A375 (cell line): Measurements from ENCODE around the gene PAGE2B. TPM values are rescaled to one million over a fixed set of nuclear protein-coding genes. Genes with fewer than 3 reads are reported as not detected.

Source experiments
- total RNA-seq: library from RNA; depleted of rRNA; stranded (reverse); fragments of >200 nt; shearing (Covaris generic); gene quantifications from 2 replicates; pipeline ENCODE4 v1.2.3, GENCODE V29; 2014; rRNA removed

Gene PAGE2B
- total RNA-seq: 0.45 TPM in 1 of 2 replicates, not detected in the other

GRCh38 chrX:55074851-55075467, at the start of gene PAGE2B:
Gene PAGE2B, plus strand, starts transcription at chrX:55075030. Its CDS starts 1,012 bp downstream, at chrX:55076042.

DNA sequence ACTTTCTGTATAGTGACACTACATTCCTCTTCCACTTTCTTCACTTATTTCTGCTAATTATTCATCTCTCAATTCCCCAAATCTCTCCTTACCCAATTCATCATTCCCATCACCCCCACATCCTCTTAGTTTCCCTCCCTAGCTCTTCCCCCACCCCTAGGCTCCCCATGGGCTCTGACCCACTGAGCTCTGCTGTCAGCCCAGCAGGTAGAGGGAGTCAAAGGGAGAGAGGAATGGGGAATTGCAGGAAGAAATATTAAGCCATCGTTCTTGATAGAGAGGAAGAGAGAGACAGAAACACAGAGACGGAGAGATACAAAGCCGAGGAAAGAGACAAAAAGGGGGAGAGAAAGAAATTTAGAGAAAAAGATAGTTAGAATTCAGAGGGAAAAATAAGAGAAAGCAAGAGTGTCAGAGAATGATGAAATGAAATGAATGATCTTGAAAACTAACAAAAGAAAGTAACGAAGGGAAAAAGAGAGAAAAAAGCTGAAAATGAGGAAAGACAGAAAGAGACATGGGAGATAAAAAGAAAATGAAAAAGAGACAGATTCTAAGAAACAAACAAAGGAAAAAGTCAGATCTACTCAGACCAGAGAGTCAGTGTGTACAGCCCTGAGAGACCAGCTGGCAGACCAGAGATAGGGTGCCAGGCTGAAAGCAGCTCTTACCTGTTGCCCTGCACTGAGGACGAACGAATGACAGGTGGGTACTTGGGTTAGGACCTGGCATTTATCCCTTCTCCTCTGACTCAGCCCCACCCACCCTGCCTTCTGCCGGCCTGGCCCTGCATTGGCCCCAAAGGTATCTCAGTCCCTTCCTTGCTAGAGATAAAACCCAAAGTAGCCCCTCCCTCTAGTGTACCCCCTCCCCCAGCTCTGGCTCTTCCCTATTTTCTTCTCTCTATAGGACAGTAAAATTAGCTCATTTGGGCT, 44.3 kb upstream of the PAGE2B start, which contains the start of gene ALAS2:
ALAS2 (minus strand) TSS at position 707 of the 935 bp plus-strand sequence. CDS start 4,977 bp downstream, outside the sequence.

DNA sequence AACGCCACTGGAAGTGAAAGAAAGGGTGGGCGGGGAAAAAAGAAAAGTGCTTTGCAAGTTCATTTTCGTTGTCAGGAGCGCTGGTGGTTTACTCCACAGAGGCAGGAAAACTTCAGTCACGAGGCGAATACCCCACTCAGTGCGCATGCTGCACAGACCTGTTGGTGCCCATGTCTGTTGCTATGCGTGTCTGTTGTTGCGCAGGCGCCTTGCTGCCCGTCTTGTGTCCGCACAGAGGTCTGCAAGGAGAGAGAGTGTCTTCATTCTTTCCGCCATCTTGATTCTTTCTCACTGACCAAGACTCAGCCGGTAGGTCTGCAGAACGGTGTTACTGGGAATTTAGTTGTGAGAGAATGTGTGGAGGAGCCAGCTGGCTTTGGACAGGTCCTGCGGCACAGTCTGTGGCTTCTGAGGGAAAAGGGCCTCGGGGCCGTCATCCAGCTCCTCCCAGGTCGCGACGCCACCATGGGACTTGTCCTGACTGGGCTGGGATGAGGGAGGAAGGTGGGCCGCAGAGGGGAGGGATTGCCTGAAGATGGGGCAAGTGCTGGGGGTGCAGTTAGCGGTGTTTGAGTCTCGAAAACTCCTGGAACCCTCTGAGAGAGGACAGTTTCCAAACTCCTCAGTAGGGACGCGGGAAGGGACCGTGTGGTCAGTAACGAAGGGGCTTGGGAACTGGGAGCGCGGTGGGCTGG, 14.1 kb downstream of the PAGE2B start, which contains the start of gene PAGE2:
PAGE2 (plus strand) TSS at position 224 of the 695 bp plus-strand sequence. CDS start 1,003 bp downstream, outside the sequence.

Other genes with a start within 250 kb of the PAGE2B start
- gene TRO, start 154.2 kb upstream of the PAGE2B start, total RNA-seq: 2.0 and 3.3 TPM in 2 replicates
- 0.15 and 0.19 TPM in 2 replicates for gene PFKFB1, start 80.8 kb upstream of the PAGE2B start, total RNA-seq
- 19.8 and 23.3 TPM in 2 replicates for gene APEX2, start 74.7 kb upstream of the PAGE2B start, total RNA-seq
- gene ALAS2, start 44.1 kb upstream of the PAGE2B start, total RNA-seq: not detected in 2 replicates
- 116 and 139 TPM in 2 replicates for gene PAGE2, start 14.0 kb downstream of the PAGE2B start, total RNA-seq
- 464 and 568 TPM in 2 replicates for gene PAGE5, start 145.3 kb downstream of the PAGE2B start, total RNA-seq
- not detected in 2 replicates for gene PAGE3, start 189.9 kb downstream of the PAGE2B start, total RNA-seq